HUDEP-2 (cell line): Measurements from ENCODE around the gene TRAPPC3.

Experiments
- DNase-seq, 76 experiments: peaks; one replicate each; lab custom pipeline; 2025; ENCODE audit not compliant: unreplicated experiment in 76 of 76; lab: John Stamatoyannopoulos, UW

The TRAPPC3 gene

GRCh38 chr1:36154765-36155407, 5.6 kb upstream of the TRAPPC3 start:
- no peak for DNase-seq

DNA sequence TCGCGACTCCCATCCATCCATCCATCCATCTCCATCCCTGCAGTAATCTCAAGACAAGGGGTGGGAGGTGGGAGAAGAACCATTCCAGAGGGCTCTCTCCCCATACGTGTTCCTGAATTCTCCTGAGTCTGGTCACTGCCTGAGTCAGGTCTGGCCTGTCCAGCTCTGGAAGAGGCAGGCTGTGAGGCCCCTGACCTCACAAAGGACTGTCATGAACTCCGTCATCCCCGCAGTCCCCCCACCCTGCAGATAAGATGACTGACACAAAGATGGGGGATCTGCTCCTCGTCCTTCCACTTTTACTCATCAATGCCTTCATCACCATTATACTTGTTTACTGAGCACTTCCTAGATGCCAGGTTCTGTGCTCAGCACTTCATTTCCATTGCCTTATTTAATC, 5.0 kb upstream of the TRAPPC3 start:
- DNase-seq = no peak

DNA sequence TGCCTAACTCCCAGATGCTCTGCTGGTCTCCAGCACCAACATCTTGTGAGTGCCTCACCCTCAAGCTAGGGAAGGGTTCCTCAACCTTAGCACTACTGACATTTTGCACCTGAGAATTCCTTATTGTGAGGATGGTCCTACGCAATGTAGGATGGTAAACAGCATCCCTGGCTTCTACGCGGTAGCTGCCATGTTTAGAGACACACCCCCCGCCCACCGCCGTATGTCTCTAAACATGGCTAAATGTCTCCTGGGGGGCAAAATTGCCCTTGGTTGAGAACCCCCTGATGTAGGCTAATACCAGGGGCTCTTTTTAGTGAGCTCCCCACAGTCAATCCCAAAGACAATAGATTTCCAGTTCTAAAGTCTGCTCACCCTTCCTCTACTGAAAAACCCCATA, 4.2 kb upstream of the TRAPPC3 start:
- no peak for DNase-seq

GRCh38 chr1:36151845-36152203, 2.5 kb upstream of the TRAPPC3 start:
- DNase-seq = no peak

DNA sequence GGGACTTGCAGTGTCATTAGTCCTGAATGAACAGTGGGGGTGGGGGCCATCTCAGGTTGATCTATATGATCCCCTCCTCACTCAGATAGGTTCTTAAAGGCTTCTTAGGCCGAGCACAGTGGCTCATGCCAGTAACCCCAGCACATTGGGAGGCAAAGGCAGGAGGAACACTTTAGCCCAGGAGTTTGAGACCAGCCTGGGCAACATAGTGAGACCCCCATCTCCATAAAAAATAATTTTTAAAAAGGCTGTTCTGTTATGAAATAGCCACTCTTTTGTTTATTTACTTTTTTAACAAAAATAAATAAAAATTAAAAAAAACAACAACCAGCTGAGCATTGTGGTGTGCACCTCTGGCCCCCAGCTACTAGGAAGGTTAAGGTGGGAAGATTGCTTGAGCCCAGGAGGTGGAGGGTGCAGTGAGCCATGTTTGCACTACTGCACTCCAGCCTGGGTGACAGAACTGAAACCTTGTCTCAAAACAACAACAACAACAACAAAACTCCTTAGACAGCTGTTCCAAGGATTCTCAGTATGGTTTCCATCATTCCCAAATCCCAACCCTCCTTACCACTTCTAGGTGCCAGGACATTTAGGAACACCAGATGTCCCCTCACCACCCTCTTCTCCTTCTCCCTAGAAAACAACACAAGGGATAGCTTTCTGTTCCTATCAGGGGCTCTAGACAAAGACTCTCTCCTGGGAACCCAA, 2.0 kb upstream of the TRAPPC3 start:
- DNase-seq = no peak

DNA sequence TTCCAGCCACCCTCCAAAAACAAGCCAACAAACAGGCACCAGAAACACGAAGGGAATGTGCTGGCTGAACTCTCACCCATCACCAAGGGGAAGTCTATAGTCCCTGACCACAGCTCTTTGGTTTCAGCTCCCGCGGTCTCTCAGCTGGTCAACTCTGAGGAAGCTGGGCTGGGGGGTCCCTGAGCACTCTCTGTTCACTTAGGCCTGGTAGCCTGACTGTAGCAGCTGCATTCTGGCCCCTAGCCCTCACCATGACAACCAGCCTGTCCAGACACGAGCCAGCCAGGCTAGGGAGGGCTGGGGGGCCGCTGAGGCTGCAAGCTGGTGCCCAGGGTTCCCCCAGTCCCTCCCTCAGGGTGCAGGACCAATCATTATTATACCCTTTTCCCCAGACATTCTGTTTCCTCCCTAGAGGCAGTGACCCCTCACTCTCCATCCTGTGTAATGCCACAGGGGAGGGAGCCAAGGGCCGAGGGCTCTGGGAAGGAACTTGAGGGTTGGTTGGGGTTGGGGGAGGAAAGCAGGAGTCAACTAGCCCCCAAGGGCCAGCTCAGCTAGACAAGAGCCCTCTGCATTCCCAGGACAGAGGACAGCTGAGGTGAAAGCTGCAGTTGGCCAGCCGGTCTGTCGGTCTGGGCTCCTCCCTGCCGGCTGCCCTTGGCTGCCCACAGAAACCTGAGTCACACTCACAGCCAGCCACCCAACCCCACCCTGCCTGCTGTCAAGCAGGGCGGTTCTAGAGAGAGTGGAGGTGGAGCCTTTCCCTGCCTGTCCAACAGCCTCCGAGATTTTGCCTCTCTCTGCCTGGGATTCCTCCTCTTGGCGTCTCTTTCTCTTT, 1.2 kb upstream of the TRAPPC3 start:
- peak in 73 of 76 experiments; percentile 32 to 91 (median 75) for DNase-seq

DNA sequence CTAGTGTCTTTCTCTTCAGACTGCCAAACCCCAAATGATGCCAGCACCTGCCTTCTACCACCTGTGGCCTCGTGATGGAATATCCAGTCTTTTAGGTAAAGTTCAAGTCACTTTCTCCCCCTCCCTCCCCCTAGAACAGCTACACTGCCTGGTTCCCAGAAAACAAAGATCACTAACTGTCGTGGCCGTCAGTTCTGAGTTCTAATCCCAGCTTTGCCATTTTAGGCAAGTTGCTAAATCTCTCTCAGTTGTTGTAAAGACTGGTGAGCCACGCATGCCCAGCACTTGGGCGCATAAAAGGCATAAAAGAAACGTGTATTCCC, 648 bp upstream of the TRAPPC3 start:
- DNase-seq = peak in 2 of 76 experiments; percentile 34 to 38

DNA sequence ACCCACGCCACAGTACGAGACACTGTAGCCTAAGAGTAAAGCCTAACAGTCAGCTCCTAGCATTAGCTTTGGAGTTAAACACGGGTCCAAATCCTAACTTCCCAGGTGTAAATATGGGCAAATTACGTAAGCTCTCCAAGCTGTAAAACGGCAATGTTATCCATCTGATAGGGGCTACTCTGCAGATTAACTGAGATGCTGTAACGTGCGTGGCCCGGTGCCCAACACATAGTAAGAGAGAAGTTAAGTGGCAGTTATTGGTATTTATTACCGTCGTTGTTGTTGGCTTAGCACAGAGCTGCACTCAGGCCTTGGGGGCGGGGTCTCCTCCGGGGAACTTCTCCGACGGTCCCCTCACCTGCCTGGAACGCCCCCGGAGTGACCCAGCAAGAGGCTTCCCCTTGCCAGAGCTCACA, 457 bp downstream of the TRAPPC3 start:
- peak in 8 of 76 experiments; percentile 34 to 63 (median 53) for DNase-seq

DNA sequence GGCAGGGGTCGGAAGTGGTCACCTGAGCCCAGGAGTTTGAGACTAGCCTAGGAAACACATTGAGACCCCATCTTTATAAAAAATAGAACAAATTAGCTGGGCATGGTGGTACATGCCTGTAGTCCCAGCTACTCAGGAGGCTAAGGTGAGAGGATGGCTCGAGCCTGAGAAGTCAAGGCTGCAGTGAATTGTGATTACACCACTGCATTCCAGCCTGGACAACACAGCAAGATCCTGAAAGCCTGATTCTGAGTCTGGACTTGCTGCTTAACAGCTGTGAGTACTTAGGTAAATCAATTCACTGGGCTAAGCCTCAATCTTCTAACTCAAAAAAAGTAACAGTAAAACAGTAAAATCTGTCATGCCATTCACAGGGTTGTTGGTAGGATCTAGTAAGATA, 4.9 kb downstream of the TRAPPC3 start:
- DNase-seq = no peak

DNA sequence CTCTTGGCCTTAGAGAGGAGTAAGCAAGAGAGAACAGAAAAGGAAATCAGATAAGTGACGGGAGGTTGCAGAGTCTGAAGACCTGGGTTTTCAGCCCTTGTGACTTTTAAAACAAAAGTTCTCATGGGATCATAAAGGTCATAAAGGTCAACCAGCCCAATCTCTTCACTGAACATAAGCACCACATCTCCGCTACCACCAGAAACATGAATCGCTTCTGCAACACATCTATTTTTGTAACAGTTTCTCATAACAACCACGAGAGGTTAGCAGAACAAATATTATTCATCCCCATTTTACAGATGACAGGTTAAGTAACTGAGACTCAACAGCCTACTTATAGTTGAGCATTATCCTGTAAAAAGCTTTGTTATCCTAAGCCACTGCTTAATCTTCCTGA, 5.9 kb downstream of the TRAPPC3 start:
- DNase-seq = no peak

DNA sequence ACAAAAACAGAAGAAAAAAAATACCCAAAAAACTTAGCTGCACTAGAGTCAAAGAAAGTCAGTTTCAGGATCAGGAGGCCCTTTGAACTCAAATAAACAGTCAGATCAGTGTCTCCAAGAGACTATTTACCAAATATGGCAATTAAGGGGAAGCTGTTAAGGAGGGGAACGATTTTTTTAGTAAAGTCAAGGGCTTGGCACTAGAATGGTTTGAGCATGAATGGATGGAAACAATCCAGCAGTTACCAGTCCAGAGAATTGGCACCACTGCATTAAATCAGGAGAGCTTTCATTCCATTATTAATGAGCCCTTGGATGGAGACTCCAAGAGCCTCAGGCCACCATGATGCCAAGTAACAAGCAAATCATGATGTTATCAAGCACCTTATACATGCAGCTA, 7.2 kb downstream of the TRAPPC3 start:
- no peak for DNase-seq

DNA sequence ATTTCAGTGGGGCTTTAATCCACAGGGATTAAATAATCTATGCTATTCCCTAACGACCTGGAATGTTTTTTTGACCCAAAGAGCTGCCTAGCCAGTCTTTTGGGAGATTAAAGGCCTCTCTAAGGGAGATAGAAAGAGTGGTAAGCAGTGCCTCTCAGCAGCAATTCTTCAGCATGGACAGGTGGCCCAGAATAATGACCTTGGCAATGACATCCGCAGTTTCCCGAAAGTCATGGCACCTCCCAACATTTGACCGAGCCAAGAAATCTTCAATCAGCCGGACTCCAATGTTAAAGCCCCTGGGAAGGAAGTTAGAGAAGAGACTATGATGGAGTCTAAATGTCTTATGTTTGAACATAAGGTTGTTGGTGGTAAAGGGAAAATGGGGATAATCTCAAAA, 9.8 kb downstream of the TRAPPC3 start:
- no peak for DNase-seq

- DNase-seq = no peak
Measured at GRCh38 chr1:36137776-36138175, 11.5 kb downstream of the TRAPPC3 start.

DNA sequence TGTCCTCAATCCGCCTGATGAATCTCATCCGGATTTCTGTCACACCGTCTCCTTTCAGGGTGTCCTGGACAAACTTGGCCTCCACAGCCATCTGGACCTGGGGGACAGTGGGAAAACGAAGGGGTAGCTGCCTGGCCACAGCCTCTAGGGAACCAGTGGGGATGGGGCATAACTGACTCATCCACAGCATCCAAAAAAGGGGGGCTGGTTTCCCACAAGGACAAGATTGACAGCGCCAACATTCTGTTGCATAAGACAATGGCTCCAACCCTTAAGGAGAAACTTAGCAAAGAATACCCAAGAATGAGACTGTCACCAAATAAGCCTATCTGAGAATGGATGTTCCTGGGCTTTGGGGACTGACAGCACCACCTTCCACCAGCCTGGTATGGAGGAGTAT, 12.1 kb downstream of the TRAPPC3 start:
- DNase-seq = no peak

DNA sequence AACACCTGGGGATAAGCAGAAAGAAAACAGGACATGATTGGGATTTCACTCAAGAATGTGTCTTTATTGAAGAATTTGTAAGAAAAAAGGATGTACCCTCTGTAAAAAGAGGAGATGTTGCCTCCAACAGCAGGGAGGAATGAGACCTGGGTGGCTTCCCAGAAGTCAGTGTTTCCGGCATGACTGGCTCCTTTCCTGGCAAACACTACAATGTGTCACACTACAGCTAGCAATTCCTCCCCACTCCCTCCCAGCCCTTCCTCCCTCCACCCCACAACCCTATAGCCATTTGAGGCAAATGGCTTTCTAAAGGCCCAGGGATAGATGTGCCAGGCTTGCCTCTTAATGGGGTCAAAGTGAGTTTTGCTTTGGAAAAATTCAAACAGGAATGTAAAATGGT, 12.8 kb downstream of the TRAPPC3 start:
- DNase-seq = no peak

DNA sequence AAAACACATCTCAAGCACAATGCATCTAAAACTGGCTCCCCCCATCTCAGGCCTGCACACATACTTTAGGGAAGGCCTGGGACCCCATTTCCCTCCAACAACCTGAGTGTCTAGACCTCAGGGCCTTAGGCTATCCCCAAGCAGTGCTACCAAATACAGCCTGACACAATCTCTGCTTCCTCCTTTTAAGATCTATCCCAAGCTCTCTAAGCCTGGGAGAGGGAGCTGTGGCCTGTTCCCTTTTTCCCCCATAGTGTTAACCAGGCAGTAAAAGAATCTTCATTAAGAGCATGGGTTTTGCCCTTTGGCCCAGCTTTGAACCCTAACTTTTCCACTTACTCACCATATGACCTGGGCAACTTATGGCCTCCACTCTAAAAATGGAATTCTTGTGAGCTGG, 13.5 kb downstream of the TRAPPC3 start:
- DNase-seq = no peak

GRCh38 chr1:36135330-36135667, 14.0 kb downstream of the TRAPPC3 start:
- DNase-seq = no peak

GRCh38 chr1:36134505-36135329, 14.6 kb downstream of the TRAPPC3 start:
- peak in 39 of 76 experiments; percentile 5 to 51 (median 24) for DNase-seq

DNA sequence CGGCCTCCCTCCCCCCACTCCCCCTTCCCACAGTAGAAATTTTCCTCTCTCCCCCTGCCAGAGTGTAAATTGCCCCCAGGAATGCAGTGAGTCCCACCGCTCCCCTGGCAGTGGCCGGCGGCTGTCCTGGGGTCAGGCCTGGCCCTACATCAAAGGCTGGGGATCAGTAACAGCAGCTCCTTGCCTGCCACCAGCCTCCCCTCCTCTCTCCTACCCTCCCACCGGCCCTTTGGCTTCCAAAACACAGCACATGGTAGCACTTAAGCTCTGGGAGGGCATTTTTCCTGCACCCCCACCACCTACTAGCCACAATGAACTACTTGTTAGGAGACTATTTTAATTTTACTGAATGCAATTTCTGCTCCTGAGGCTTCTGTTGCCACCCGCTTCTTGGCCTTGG, 15.3 kb downstream of the TRAPPC3 start:
- DNase-seq = no peak

DNA sequence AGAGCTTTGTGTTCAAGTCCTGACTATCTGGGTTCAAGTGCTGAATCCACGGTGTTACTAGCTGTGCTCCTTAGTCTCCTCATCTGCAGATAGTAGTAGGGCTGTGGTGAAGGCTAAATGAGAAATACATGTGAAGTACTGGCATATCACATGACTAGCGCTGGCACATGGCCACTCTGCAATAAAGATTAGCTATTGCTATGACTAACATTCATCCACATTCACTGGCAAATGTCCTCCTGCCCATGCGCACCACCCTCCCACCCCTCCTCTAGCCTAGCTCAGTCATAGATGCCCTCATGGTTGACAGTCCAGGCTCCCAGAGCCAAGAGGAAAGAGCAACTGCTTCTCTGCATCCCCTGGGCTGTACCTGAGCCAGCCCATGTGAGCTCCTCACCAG, 15.8 kb downstream of the TRAPPC3 start:
- peak in 74 of 76 experiments; percentile 22 to 94 (median 85) for DNase-seq

DNA sequence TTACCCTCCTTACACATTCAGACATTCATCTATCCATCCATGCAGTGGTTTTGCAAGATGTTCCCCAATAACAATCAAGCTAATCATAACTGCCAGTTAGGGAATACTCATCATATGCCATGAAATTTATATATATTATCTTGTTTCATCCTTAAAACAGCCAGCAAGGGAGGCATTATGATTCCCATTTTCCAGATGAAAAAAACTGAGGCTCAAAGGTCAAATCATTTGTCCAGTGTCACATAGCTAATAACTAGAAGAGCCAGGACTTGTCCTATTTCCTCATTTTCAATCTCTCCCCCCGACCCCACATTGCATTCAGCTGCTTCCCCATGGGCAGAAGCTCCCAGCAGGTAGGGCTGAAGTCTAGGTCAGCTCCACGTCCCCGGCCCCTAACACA, 17.3 kb downstream of the TRAPPC3 start:
- DNase-seq = no peak
